ENCODE results near the gene LSM2.
"Not testable (repeated sequence)": the region's sequence is repeated elsewhere in the genome, so short reads cannot be mapped to it uniquely, and the experiment has no call there.

The LSM2 gene

GRCh38 chr6:31794866-31795615 is 11.7 kb downstream of the LSM2 start:
- ATAC-seq: peak; percentile 36
- H3K4me1 Mint-ChIP-seq: peaks cover 42% of the 10 kb centered on the region
- H3K9me3 Mint-ChIP-seq: no peaks in the 10 kb centered on the region
- H3K4me3 Mint-ChIP-seq: peak overlapping the region; percentile 95
- H3K27ac Mint-ChIP-seq: peak overlapping the region; percentile 99
- peaks cover 69% of the 10 kb centered on the region for H3K36me3 Mint-ChIP-seq
- DNase-seq (ENCODE audit: low spot score in 2 of 2): no peak

- DNase-seq (ENCODE audit: low spot score in 2 of 2): no peak
- no peak for ATAC-seq
- H3K9me3 Mint-ChIP-seq: no peaks in the 10 kb centered on the region
- H3K36me3 Mint-ChIP-seq: peaks cover 69% of the 10 kb centered on the region
- H3K4me3 Mint-ChIP-seq: peak overlapping the region; percentile 95
- peaks cover 42% of the 10 kb centered on the region for H3K4me1 Mint-ChIP-seq
- H3K27ac Mint-ChIP-seq: peak overlapping the region; percentile 99
Observed at GRCh38 chr6:31794294-31794865, 12.4 kb downstream of the LSM2 start.

GRCh38 chr6:31793927-31794245 is 12.9 kb downstream of the LSM2 start:
- H3K27ac Mint-ChIP-seq: peak overlapping the region; percentile 99
- DNase-seq (ENCODE audit: low spot score in 2 of 2); H3K9me3 Mint-ChIP-seq; ATAC-seq: not testable (repeated sequence)
- peaks cover 69% of the 10 kb centered on the region for H3K36me3 Mint-ChIP-seq
- H3K4me1 Mint-ChIP-seq: peaks cover 42% of the 10 kb centered on the region
- peak overlapping the region; percentile 95 for H3K4me3 Mint-ChIP-seq

- Mint-ChIP-seq H3K4me3 (peak overlapping the region; percentile 95), H3K27ac (peak overlapping the region; percentile 99), H3K9me3 (no peaks in the 10 kb centered on the region), H3K4me1 (peaks cover 40% of the 10 kb centered on the region), H3K36me3 (peaks cover 68% of the 10 kb centered on the region)
- DNase-seq (ENCODE audit: low spot score in 2 of 2): no peak
- ATAC-seq: no peak
Observed at GRCh38 chr6:31792761-31793171, 14.0 kb downstream of the LSM2 start.

- peak overlapping the region; percentile 99 for H3K27ac Mint-ChIP-seq
- H3K9me3 Mint-ChIP-seq: no peaks in the 10 kb centered on the region
- H3K4me3 Mint-ChIP-seq: no peak overlapping the region
- DNase-seq (ENCODE audit: low spot score in 2 of 2) (no peak), ATAC-seq (no peak)
- H3K36me3 Mint-ChIP-seq: peaks cover 73% of the 10 kb centered on the region
- peaks cover 36% of the 10 kb centered on the region for H3K4me1 Mint-ChIP-seq
Observed at GRCh38 chr6:31792090-31792374, 14.7 kb downstream of the LSM2 start.

GRCh38 chr6:31791324-31792089 is 15.3 kb downstream of the LSM2 start:
- H3K4me3 Mint-ChIP-seq: no peak overlapping the region

GRCh38 chr6:31785475-31785874 is 21.3 kb downstream of the LSM2 start:
- DNase-seq (ENCODE audit: low spot score in 2 of 2) (no peak), ATAC-seq (no peak)
- H3K36me3 Mint-ChIP-seq: peaks cover 91% of the 10 kb centered on the region
- H3K4me3 Mint-ChIP-seq: no peak overlapping the region
- H3K4me1 Mint-ChIP-seq: peaks cover 10% of the 10 kb centered on the region
- H3K27ac Mint-ChIP-seq: peak overlapping the region; percentile 64
- H3K9me3 Mint-ChIP-seq: no peaks in the 10 kb centered on the region

More at GRCh38 chr6:31791324-31792089, 15.3 kb downstream of the LSM2 start:
- DNase-seq (ENCODE audit: low spot score in 2 of 2) (no peak), ATAC-seq (no peak)
- peaks cover 78% of the 10 kb centered on the region for H3K36me3 Mint-ChIP-seq
- H3K4me1 Mint-ChIP-seq: peaks cover 36% of the 10 kb centered on the region
- peak overlapping the region; percentile 99 for H3K27ac Mint-ChIP-seq
- H3K9me3 Mint-ChIP-seq: no peaks in the 10 kb centered on the region

GRCh38 chr6:31784098-31784925 is 22.5 kb downstream of the LSM2 start:
- Mint-ChIP-seq H3K27ac (peak overlapping the region; percentile 64), H3K9me3 (no peaks in the 10 kb centered on the region), H3K4me1 (peaks cover 10% of the 10 kb centered on the region), H3K36me3 (peaks cover 89% of the 10 kb centered on the region), H3K4me3 (no peak overlapping the region)
- no peak for DNase-seq (ENCODE audit: low spot score in 2 of 2)
- ATAC-seq: no peak

GRCh38 chr6:31782126-31782855 is 24.5 kb downstream of the LSM2 start:
- DNase-seq (ENCODE audit: low spot score in 2 of 2): no peak
- peaks cover 82% of the 10 kb centered on the region for H3K36me3 Mint-ChIP-seq
- ATAC-seq: no peak
- H3K9me3 Mint-ChIP-seq: no peaks in the 10 kb centered on the region
- peak overlapping the region; percentile 45 for H3K27ac Mint-ChIP-seq
- peaks cover 18% of the 10 kb centered on the region for H3K4me1 Mint-ChIP-seq
- H3K4me3 Mint-ChIP-seq: no peak overlapping the region

GRCh38 chr6:31781244-31782125 is 25.3 kb downstream of the LSM2 start:
- no peak overlapping the region for H3K4me3 Mint-ChIP-seq
- H3K9me3 Mint-ChIP-seq: no peaks in the 10 kb centered on the region
- DNase-seq (ENCODE audit: low spot score in 2 of 2) (no peak), ATAC-seq (no peak)
- peaks cover 26% of the 10 kb centered on the region for H3K4me1 Mint-ChIP-seq
- H3K36me3 Mint-ChIP-seq: peaks cover 81% of the 10 kb centered on the region
- peak overlapping the region; percentile 29 for H3K27ac Mint-ChIP-seq

GRCh38 chr6:31780507-31781243 is 26.1 kb downstream of the LSM2 start:
- no peak for DNase-seq (ENCODE audit: low spot score in 2 of 2)
- H3K4me3 Mint-ChIP-seq: no peak overlapping the region
- peaks cover 34% of the 10 kb centered on the region for H3K4me1 Mint-ChIP-seq
- H3K9me3 Mint-ChIP-seq: no peaks in the 10 kb centered on the region
- no peak for ATAC-seq
- peaks cover 73% of the 10 kb centered on the region for H3K36me3 Mint-ChIP-seq
- H3K27ac Mint-ChIP-seq: peak overlapping the region; percentile 29

- Mint-ChIP-seq H3K4me3 (no peak overlapping the region), H3K27ac (no peak overlapping the region), H3K4me1 (peaks cover 41% of the 10 kb centered on the region), H3K9me3 (no peaks in the 10 kb centered on the region), H3K36me3 (peaks cover 65% of the 10 kb centered on the region)
- ATAC-seq (no peak), DNase-seq (ENCODE audit: low spot score in 2 of 2) (no peak)
Observed at GRCh38 chr6:31779908-31780307, 26.9 kb downstream of the LSM2 start.

GRCh38 chr6:31778999-31779885 is 27.5 kb downstream of the LSM2 start:
- H3K36me3 Mint-ChIP-seq: peaks cover 58% of the 10 kb centered on the region
- H3K4me3 Mint-ChIP-seq: no peak overlapping the region
- H3K27ac Mint-ChIP-seq: no peak overlapping the region
- no peak for DNase-seq (ENCODE audit: low spot score in 2 of 2)
- ATAC-seq: no peak
- peaks cover 35% of the 10 kb centered on the region for H3K4me1 Mint-ChIP-seq
- no peaks in the 10 kb centered on the region for H3K9me3 Mint-ChIP-seq

All from stimulated activated effector memory CD8-positive, alpha-beta T cell treated with anti-CD3 and anti-CD28 coated beads, Interleukin-12 subunit alpha, Interleukin-12 subunit beta, amount 100 ng/mL, for 72 hours (primary cell).